ENCODE results near the gene CLEC16A. TPM values are rescaled to one million over a fixed set of nuclear protein-coding genes. Genes with fewer than 3 reads are reported as not detected.

CLEC16A gene
- total and polyA plus RNA-seq, 9 of the 15 experiments (the other 6 are each of a cell fraction or from before 2014, with no cell fraction given) = 1.00 to 22.3 (median 10.0) TPM

DNA sequence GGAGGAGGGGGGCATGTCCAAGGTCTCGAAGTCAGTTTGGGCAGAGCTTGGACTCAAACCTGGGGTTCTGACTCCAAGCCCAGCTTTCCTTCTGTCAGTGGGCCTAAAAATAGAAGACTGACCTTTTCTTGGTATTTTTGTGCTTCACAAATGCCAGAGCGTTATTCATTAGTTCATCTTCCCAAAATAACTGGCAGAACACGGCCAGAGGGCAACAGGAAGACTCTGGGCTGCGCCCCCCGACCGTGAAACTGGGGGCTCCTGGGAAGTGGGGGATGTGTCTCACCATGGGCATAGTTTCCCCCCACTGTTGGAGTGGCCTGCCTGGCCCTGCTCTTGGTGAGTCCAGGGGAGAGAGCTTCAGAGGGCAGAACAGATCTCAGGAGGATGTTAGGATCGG, 217.6 kb downstream of the CLEC16A start:
- H4K20me1 ChIP-seq (replicated peaks; ENCODE audit: control insufficient read depth, insufficient read depth, low read length) = no peaks in the 10 kb centered on the region
- peaks cover 45 to 59% of the 10 kb centered on the region in 2 experiments for H3K4me1 ChIP-seq (replicated peaks in 1 of 2; ENCODE audit: control insufficient read depth in 2 of 2, insufficient read depth in 2 of 2, low read length in 2 of 2)
- H3K9me3 ChIP-seq (replicated peaks; ENCODE audit: control insufficient read depth, insufficient read depth, low read depth, low read length) = no peaks in the 10 kb centered on the region
- intact Hi-C loops (cut with micrococcal nuclease) (loop anchor here (2.0 to 5.0 kb wide), 2 partner anchors 57 to 190 kb away; no protein-coding TSS in a partner anchor), in situ Hi-C loops (cut with MboI) (no loop called here)
- 66% methylated on average over 6 of the region's 7 CpGs for WGBS (ENCODE audit: insufficient coverage, low coverage, missing lambda C conversion rate)
- no peaks in the 10 kb centered on the region for H3K27me3 ChIP-seq (ENCODE audit: control insufficient read depth in 2 of 2, insufficient read depth in 2 of 2, low read length in 2 of 2)
- H3K27ac ChIP-seq (ENCODE audit: extremely low read depth, low read depth, low read length) = no peak overlapping the region
- no peak overlapping the region for H3K4me2 ChIP-seq (ENCODE audit: insufficient read depth, low read length)
- no peaks in the 10 kb centered on the region for H3K9me1 ChIP-seq (ENCODE audit: control insufficient read depth, insufficient read depth, low read length)
- no peaks in the 10 kb centered on the region for H3K79me2 ChIP-seq (ENCODE audit: control insufficient read depth, insufficient read depth, low read length)
- H3K4me3 ChIP-seq = no peak overlapping the region
- ATAC-seq (no peak), FAIRE-seq (no peak), DNase-seq (ENCODE audit: extremely low read depth in 1 of 4, low spot score in 3 of 4) (no peak)
- peaks cover 5% of the 10 kb centered on the region; the same call in 1 of the 3 replicates for H3K36me3 ChIP-seq (ENCODE audit: control insufficient read depth, insufficient read depth, low read length)
- H3K9ac ChIP-seq (ENCODE audit: insufficient read depth in 1 of 2, low read depth in 2 of 2, low read length in 2 of 2) = peak overlapping the region in 1 of 2 experiments; percentile 27; a peak in 1 of 4 replicates
- no peak overlapping the region for H2AFZ ChIP-seq (ENCODE audit: low read depth, low read length)
- ChIA-PET CTCF (ENCODE audit: low intra/inter-chr PET ratio) (no interaction called here), POLR2A (interaction anchor here (0.7 to 1.4 kb wide), 6 partner anchors 9 to 689 kb away, joined by 3 read pairs; no protein-coding TSS in a partner anchor)
- no TSS peak for BruUV-seq (replicated peaks)
- no peak for TF ChIP-seq ZBTB33 (CRISPR knock-in tag; IDR thresholded peaks at IDR 0.05)
- no peak for TF ChIP-seq TRIM28 (IDR thresholded peaks at IDR 0.05)
- no peak for TF ChIP-seq EP400 (IDR thresholded peaks at IDR 0.05)
- TF ChIP-seq, protein P1, sequence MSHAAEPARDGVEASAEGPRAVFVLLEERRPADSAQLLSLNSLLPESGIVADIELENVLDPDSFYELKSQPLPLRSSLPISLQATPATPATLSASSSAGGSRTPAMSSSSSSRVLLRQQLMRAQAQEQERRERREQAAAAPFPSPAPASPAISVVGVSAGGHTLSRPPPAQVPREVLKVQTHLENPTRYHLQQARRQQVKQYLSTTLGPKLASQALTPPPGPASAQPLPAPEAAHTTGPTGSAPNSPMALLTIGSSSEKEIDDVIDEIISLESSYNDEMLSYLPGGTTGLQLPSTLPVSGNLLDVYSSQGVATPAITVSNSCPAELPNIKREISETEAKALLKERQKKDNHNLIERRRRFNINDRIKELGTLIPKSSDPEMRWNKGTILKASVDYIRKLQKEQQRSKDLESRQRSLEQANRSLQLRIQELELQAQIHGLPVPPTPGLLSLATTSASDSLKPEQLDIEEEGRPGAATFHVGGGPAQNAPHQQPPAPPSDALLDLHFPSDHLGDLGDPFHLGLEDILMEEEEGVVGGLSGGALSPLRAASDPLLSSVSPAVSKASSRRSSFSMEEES (CRISPR knock-in tag; IDR thresholded peaks at IDR 0.05) = no peak
- TF ChIP-seq NFYB (IDR thresholded peaks at IDR 0.05; ENCODE audit: extremely low read depth, insufficient read length) = no peak
- TF ChIP-seq ZNF395 (CRISPR knock-in tag; IDR thresholded peaks at IDR 0.05) = no peak
- no peak for TF ChIP-seq ZNF445 (CRISPR knock-in tag; IDR thresholded peaks at IDR 0.05; ENCODE audit: low read depth)
- TF ChIP-seq GABPB2 (CRISPR knock-in tag; conservative IDR thresholded peaks at IDR 0.05) = no peak
- TF ChIP-seq FOSL1 (tag; conservative IDR thresholded peaks at IDR 0.05) = no peak
- TF ChIP-seq NCOA1 (IDR thresholded peaks at IDR 0.05; ENCODE audit: low read depth) = no peak
- TF ChIP-seq KDM5B (IDR thresholded peaks at IDR 0.05; ENCODE audit: insufficient replicate concordance, low read depth, low read length) = no peak
- no peak for TF ChIP-seq HDAC1 (IDR thresholded peaks at IDR 0.05)
- TF ChIP-seq HMBOX1 (IDR thresholded peaks at IDR 0.05) = no peak
- no peak for TF ChIP-seq COPS2 (conservative IDR thresholded peaks at IDR 0.05)
- no peak for TF ChIP-seq LARP7 (IDR thresholded peaks at IDR 0.05)
- TF ChIP-seq NR2C2 (CRISPR knock-in tag; IDR thresholded peaks at IDR 0.05) = no peak
- TF ChIP-seq NR2C2 (tag; IDR thresholded peaks at IDR 0.05) = no peak

Measured in K562 (cell line).